Ishikawa (cell line): ENCODE data around the gene NRM.

Experiments used
- CEBPB ChIP-seq: IDR thresholded peaks from 2 replicates; pipeline ENCODE4 v1.6.1; 2012
- CREB1 ChIP-seq: IDR thresholded peaks from 2 replicates; pipeline ENCODE4 v1.6.1; 2012; ENCODE audit warnings: low read depth
- MAX ChIP-seq: IDR thresholded peaks from 2 replicates; pipeline ENCODE4 v1.6.1; 2012
- NFIC ChIP-seq: IDR thresholded peaks from 2 replicates; pipeline ENCODE4 v1.6.1; 2012
- REST ChIP-seq: IDR thresholded peaks from 2 replicates; pipeline ENCODE4 v1.6.1; 2012; ENCODE audit warnings: low read depth, mild to moderate bottlenecking
- YY1 ChIP-seq: IDR thresholded peaks from 2 replicates; pipeline ENCODE4 v1.6.1; 2012; ENCODE audit warnings: low read depth

- TF ChIP-seq YY1 (no peak), CEBPB (no peak), NFIC (no peak), CREB1 (no peak), REST (no peak), MAX (no peak)
Measured at GRCh38 chr6:30689022-30689865, 1.5 kb downstream of the NRM start.
